T47D (cell line): ENCODE results near the gene GPR176.
A peak's percentile ranks its signal among the peaks of the same experiment; 100 is the strongest.
"Not testable (repeated sequence)": the region's sequence is repeated elsewhere in the genome, so short reads cannot be mapped to it uniquely, and the experiment has no call there.

Experiments used
- DNase-seq, 2 experiments: peaks; one replicate each; pipeline versions ENCODE4 v3.0.0 to v3.0.0-alpha.2; 2011 to 2012; ENCODE audit warnings: low read depth in 1 of 2, low spot score in 1 of 2
- JUND ChIP-seq: IDR thresholded peaks from 2 replicates; pipeline ENCODE4 v1.6.1; 2012; ENCODE audit warnings: low read depth
- in situ Hi-C: cut with HindIII; loops from 2 replicates; pipeline ENCODE4 v1.10.0; 2016; ENCODE audit warnings: low sequenced_read_pairs, low pct_unique_long_range_greater_than_20kb

Gene GPR176

DNA sequence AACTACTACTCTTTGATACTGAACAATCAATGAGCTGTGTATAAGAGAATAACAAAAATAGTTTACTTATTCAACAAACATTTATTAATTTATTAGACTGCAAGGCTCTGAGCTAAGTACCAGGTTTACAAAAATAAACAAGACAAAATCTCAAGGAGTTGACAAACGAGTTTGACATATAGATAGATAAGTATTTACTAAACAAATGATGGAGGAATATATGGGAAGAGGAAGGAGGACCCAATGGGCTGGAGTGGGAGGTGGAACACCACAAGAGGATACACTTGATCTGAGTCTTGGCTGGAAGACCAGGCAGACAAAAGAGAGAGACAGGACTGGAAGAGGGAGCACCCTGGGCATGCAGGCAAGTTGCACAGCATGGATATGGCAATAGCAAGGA lies 89.9 kb downstream of the GPR176 start:
- peak in 1 of 2 experiments; percentile 57 for DNase-seq
- no peak for TF ChIP-seq JUND
- in situ Hi-C loops, result no loop called here

DNA sequence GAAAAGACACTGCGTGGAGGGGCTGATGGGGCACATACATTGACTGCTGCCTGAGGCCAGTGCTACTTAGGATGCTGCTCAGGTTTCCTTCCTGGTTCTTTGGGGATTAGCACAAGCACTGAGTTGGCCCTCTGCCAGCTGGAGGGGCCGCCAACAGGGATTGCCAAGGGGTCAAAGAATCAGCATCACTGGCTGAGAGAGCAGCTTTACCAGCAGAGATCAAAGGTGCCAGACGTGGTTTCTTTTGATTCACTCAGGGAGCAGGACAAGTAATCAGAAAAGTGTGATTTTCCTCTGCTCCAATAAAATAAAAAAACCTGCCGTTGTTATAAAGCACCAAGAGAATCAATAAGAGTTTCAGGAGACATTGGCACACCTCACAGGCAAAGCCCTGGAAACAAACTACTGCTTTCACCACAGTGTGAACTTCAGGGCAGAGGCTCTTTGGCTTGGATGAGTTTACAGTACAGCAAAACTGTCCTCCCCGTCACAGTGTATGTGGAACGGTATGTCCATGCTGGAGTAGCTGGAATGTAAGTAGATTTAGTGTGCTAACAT lies 91.6 kb downstream of the GPR176 start:
- no peak for TF ChIP-seq JUND
- in situ Hi-C loops, result no loop called here
- peak in 1 of 2 experiments; percentile 51 for DNase-seq

DNA sequence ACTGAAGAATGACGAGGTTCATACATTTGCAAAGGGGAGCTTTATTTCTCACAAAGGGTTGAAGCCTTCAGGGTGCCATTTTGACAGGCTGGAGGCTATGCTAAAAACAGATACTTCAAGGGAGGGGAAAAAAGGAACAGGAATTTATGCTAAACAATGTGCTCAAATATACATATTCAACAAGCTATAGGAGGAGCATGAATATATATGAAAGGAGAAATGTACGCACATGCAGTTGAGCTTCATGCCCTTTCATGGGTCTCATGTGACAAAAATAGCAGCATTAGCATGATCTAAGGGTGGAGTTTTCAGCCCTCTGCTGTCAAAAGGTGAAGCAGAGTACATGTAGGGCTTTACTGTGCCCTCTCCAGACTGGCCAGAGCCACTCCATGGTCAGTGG lies 93.1 kb downstream of the GPR176 start:
- no peak for TF ChIP-seq JUND
- DNase-seq, result no peak
- in situ Hi-C loops, result no loop called here

DNA sequence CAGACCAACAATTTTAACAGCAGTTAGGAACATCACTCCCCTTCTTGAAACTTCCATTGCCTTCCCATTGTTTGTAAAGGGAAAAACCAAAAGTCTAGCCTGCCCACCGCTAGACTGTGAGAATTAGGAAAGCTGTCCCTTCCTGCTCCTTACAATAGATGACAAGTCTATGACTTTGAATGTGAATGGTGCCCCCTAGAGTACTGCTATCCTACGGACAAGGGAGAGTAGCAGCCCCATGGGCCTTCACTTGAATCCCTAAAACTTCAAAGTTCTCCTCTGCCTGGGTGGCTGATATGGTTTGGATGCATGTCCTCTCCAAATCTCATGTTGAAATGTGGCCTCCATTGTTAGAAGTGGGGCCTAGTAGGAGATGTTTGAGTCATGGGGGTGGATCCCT lies 96.4 kb downstream of the GPR176 start:
- no peak for DNase-seq
- no peak for TF ChIP-seq JUND
- in situ Hi-C loops, result no loop called here

DNA sequence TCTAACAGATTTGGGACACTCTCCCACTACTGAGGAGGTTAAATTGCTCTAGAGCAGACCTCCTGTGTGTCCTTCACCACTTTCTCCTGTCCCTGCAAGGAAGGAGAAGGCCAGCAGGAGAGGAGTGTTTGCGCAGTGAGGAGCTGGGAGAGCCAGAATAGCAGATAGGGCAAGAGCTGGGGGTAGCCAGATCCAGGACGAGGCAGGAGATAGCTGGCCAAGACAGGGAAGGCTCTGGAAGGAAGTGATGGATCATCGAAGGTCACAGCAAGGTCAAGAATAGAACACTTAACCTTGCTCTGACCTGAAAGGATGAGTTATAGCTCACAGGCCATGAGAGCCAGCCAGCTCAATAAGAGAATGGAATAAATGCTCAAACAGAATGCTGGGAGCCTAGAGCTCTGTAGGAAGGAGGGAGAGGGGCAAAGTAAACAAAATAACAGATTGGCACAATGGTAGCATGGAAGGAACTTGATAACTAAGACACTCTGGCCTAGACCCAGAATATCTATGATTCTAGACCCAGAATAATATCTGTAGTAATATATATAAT lies 99.9 kb downstream of the GPR176 start:
- no peak for TF ChIP-seq JUND
- no peak for DNase-seq
- in situ Hi-C loops, result no loop called here

DNA sequence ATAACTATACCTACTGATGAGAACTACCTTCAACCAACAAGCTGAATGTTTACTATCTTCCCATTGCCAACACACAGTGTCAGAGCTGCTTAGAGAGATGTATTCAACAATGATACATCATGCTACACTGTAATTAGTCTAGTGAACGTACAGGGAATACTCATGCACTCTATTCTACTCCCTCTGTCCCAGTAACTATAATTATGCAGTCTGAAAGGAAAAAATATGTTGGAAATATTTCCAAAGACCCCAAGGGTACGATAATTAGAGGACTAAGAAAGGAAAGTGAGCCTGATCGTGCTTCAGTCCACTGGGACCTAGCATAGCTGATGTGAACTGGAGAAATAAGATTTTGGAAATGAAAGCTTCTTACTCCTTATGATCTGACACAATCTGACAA lies 100.5 kb downstream of the GPR176 start:
- in situ Hi-C loops, result no loop called here
- no peak for DNase-seq
- TF ChIP-seq JUND, result no peak

DNA sequence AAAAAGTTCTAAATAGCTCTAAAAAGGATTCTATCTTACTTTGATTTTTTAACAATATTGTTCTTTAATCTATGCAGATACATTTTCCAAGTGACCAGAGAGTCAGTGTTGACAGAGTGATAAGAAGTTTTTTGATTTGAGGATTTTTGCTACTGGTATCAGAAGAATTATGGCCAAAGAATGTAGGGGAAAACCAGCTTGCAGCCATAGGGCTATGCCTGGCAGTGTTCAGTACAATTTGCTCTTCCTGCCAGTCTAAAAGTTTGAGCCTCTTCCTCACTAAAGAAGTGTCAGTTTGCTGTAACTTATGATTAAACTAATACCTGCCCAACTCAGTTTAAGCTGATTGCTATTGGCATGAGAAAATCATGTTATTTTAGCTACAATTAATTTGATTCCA lies 102.2 kb downstream of the GPR176 start:
- in situ Hi-C loops, result no loop called here
- TF ChIP-seq JUND, result no peak
- DNase-seq, result no peak

DNA sequence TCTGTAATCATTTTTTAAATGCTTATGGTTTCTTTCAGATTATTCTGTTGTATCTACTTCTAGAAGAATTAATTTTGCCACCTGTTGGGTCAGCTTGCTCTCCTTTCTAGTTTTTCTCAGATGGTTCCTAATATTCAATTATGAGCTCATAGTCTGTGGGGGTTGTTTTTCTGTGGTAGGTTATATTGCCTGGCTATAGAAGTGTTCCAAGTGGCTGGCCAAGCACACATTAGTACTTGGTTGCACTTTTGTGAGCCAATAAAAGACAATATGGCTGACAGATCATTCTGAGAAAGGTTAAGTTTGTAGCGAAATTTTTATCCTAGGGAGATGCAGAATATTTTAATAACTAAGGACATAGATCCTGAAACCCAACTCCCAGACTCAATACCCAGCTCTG lies 105.6 kb downstream of the GPR176 start:
- TF ChIP-seq JUND, result no peak
- no peak for DNase-seq
- in situ Hi-C loops, result no loop called here

DNA sequence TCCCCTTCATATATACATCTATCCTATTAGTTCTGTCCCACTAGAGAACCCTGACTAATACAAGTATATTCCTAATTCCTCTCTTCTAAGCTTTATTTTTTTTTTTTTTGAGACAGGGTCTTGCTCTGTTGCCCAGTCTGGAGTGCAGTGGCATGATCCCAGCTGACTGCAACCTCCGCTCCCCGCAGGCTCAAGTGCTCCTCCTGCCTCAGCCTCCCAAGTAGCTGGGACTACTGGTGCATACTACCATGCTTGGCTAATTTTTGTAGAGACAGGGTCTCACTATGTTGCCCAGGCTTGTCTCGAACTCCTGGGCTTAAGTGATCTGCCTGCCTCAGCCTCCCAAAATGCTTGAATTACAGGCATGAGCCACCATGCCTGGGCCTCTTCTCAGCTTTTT lies 107.4 kb downstream of the GPR176 start:
- in situ Hi-C loops, DNase-seq: not testable (repeated sequence)

DNA sequence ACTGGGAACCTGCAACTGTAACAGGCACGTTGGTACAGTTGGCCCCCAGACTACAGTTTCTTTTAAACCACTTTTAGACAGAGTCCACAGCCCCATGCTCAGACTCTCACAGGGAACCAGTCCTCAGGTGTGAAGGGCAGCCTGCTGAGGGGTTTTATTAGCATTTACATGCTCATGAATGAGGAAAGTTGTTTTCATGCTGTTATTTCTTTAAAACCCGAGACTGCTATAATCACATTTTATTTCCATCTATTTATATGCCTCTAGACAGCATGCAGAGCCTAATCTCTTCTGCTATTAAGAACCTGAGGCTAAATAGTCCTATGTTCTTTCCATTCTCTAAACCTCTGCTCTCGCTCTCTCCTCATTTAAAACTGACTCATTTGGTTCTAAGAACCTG lies 111.2 kb downstream of the GPR176 start:
- TF ChIP-seq JUND, result no peak
- DNase-seq, result no peak
- in situ Hi-C loops, result no loop called here

DNA sequence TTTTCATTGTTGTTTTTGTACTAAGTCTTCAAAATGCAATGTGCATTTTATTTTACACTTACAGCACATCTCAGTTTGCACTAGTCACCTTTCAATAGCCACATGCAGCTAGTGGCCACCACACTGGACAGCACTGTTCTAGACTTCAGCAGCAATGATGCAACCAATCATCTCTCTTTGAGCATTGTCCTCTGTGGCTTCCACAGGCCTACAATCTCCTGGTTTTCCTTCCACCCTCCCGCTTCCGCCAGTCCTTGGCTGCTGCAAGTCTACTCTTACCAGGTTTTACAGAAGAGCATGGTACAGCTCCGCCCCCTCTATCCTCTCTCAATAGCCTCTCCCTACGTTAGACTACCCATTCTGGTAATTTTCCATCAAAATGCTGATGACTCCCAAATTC lies 112.3 kb downstream of the GPR176 start:
- in situ Hi-C loops, result no loop called here
- no peak for DNase-seq
- no peak for TF ChIP-seq JUND

DNA sequence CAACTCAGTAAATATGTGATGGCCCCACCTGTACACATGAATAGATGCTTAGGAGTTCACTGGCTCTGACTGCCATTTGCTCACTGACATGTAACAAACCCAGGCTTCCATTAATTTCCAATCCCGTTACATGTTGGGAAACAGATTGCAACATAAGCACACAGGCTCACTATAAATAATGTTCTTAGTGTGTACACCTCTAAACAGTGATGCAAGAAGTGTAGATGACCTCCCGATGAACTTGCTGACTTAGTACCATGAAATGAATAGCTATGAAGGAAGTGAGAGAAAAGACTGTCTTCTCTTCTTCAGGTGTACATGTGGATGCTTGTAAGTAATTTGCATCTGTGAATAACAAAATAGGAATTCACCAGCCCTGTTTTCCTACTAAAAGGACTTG lies 116.0 kb downstream of the GPR176 start:
- no peak for TF ChIP-seq JUND
- peak in 1 of 2 experiments; percentile 35 for DNase-seq
- in situ Hi-C loops, result no loop called here

DNA sequence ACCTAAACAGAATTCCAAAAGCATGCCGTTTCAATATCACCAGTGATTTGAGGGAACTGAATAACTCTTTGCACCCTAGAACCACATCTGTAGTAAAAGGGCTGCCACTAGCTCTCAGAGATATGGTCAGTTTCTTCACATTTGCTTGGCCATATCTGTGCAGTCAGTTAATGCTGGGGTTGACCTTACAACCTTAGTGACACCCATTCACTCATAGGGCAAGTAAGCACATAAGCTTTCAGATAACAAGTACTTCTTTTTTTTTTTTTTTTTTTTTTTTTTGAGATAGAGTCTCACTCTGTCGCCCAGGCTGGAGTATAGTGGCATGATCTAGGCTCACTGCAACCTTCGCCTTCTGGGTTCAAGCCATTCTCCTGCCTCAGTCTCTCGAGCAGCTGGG lies 117.0 kb downstream of the GPR176 start:
- in situ Hi-C loops, result no loop called here
- TF ChIP-seq JUND, result no peak
- DNase-seq, result no peak

DNA sequence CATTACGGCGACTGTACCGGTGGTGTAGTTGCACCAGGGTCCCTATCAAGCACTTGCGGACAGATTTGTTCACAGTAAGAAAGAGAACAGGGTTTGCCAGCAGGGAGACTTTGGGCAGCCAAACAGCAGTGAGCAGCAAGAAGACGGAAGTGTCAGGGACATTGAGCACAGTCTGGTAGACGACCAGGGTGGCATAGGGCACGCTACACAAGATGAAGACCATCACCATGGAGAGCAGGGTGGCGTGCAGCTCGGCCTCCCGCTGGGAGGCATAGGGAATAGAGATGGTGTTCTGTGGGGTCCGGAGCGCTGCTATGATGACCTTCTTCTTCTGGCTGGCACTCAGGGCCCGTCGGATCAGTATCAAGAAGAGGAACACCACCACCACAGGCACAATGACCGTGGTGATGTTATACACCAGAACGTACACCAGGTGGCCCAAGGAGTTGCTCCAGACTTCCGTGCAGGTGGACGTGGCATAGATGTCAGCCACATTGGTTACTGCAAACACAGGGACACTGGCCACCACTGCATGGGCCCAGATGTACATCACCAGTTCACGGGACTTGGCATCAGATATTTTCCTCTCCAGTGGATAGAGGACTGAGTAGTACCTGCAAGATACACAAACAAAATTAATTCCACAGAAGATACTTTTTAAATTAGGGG lies 118.3 kb downstream of the GPR176 start:
- in situ Hi-C loops, result no loop called here

More for the DNA sequence above, 118.3 kb downstream of the GPR176 start:
- no peak for TF ChIP-seq JUND
- peak; percentile 34 to 74 for DNase-seq
